Osteoblast (primary cell): ENCODE measurements around the gene TSSK6. TPM values are rescaled to one million over a fixed set of nuclear protein-coding genes. Genes with fewer than 3 reads are reported as not detected.

ENCODE experiments used
- DNase-seq: peaks from one replicate; pipeline ENCODE4 v3.0.0; 2011; ENCODE audit warnings: low spot score, mixed read lengths; ENCODE audit not compliant: insufficient read length; ENCODE audit errors: missing footprints
- H2AFZ ChIP-seq: 2 replicates; pipeline ENCODE4 v1.6.0; 2011; ENCODE audit warnings: mild to moderate bottlenecking, low read length
- H3K27ac ChIP-seq: 2 replicates; pipeline ENCODE4 v1.5.1; 2011; ENCODE audit warnings: mild to moderate bottlenecking, low read depth, low read length, moderate library complexity
- H3K27me3 ChIP-seq: 2 replicates; pipeline ENCODE4 v1.6.0; 2012; ENCODE audit warnings: mild to moderate bottlenecking, control low read depth, inconsistent platforms, low read length, moderate library complexity; ENCODE audit not compliant: insufficient read depth
- H3K36me3 ChIP-seq: 2 replicates; pipeline ENCODE4 v1.5.1; 2011; ENCODE audit warnings: mild to moderate bottlenecking, low read length, control low read depth, moderate library complexity; ENCODE audit not compliant: insufficient read depth
- H3K4me1 ChIP-seq: 2 replicates; pipeline ENCODE4 v1.5.1; 2011; ENCODE audit warnings: mild to moderate bottlenecking, low read length, control low read depth, moderate library complexity; ENCODE audit not compliant: insufficient read depth
- H3K4me2 ChIP-seq: 2 replicates; pipeline ENCODE4 v1.6.0; 2011; ENCODE audit warnings: mild to moderate bottlenecking, low read length; ENCODE audit not compliant: insufficient read depth
- H3K4me3 ChIP-seq: fragments of 200-600 bp; sonication (generic); 3 replicates; pipeline ENCODE4 v1.5.1; 2012; ENCODE audit warnings: mild to moderate bottlenecking, low read length, inconsistent platforms; ENCODE audit not compliant: insufficient read depth
- H3K79me2 ChIP-seq: 2 replicates; pipeline ENCODE4 v1.6.0; 2012; ENCODE audit warnings: mild to moderate bottlenecking, low read length, control low read depth, inconsistent platforms; ENCODE audit not compliant: insufficient read depth
- H3K9me3 ChIP-seq: 2 replicates; pipeline ENCODE4 v1.5.1; 2011; ENCODE audit warnings: low read depth, low read length, control low read depth
- H4K20me1 ChIP-seq: 2 replicates; pipeline ENCODE4 v1.6.0; 2012; ENCODE audit warnings: mild to moderate bottlenecking, low read length, control low read depth; ENCODE audit not compliant: insufficient read depth
- total RNA-seq: library from RNA; depleted of rRNA; stranded (reverse); fragments of >200 nt; gene quantifications from 2 replicates; pipeline ENCODE4 v1.2.3, GENCODE V29; 2012
- TF ChIP-seq, protein P1 (sequence below): IDR thresholded peaks from 2 replicates; pipeline ENCODE4 v1.5.1; 2011; ENCODE audit warnings: mild to moderate bottlenecking, low read depth, low read length, moderate library complexity; ENCODE audit errors: extremely low read depth

The TSSK6 gene
- total RNA-seq, 1 donor, result 4.3 TPM

DNA sequence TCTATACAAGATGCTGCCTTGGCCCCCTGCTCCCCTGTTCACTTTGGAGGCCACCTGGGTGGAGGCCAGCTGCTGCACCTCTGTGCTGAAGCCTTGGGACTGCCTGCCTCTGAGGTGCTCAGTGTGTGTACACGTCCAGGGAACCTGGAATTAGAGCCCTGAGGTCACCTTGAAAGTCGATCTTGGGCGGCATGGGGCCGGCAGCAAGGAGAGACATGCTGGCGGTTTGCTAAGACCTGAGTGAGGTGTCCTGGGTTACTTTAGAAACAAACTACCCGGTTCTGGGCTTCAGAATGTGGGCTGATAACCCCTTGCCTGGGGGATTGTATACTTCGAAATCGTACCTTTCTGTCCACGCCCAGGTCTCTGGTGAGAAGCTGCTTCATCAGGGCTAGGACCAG lies 25.5 kb downstream of the TSSK6 start:
- Histone ChIP-seq H3K79me2 (peaks cover 85% of the 10 kb centered on the region), H3K4me3 (peak overlapping the region; percentile 28), H3K27ac (peak overlapping the region; percentile 91), H3K4me1 (peaks cover 39% of the 10 kb centered on the region), H4K20me1 (peaks cover 25% of the 10 kb centered on the region), H3K36me3 (peaks cover 21% of the 10 kb centered on the region), H3K9me3 (no peaks in the 10 kb centered on the region), H3K4me2 (peak overlapping the region; percentile 64), H2AFZ (no peak overlapping the region), H3K27me3 (no peaks in the 10 kb centered on the region)
- TF ChIP-seq, protein P1, sequence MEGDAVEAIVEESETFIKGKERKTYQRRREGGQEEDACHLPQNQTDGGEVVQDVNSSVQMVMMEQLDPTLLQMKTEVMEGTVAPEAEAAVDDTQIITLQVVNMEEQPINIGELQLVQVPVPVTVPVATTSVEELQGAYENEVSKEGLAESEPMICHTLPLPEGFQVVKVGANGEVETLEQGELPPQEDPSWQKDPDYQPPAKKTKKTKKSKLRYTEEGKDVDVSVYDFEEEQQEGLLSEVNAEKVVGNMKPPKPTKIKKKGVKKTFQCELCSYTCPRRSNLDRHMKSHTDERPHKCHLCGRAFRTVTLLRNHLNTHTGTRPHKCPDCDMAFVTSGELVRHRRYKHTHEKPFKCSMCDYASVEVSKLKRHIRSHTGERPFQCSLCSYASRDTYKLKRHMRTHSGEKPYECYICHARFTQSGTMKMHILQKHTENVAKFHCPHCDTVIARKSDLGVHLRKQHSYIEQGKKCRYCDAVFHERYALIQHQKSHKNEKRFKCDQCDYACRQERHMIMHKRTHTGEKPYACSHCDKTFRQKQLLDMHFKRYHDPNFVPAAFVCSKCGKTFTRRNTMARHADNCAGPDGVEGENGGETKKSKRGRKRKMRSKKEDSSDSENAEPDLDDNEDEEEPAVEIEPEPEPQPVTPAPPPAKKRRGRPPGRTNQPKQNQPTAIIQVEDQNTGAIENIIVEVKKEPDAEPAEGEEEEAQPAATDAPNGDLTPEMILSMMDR, result no peak
- DNase-seq, result peak; percentile 82

DNA sequence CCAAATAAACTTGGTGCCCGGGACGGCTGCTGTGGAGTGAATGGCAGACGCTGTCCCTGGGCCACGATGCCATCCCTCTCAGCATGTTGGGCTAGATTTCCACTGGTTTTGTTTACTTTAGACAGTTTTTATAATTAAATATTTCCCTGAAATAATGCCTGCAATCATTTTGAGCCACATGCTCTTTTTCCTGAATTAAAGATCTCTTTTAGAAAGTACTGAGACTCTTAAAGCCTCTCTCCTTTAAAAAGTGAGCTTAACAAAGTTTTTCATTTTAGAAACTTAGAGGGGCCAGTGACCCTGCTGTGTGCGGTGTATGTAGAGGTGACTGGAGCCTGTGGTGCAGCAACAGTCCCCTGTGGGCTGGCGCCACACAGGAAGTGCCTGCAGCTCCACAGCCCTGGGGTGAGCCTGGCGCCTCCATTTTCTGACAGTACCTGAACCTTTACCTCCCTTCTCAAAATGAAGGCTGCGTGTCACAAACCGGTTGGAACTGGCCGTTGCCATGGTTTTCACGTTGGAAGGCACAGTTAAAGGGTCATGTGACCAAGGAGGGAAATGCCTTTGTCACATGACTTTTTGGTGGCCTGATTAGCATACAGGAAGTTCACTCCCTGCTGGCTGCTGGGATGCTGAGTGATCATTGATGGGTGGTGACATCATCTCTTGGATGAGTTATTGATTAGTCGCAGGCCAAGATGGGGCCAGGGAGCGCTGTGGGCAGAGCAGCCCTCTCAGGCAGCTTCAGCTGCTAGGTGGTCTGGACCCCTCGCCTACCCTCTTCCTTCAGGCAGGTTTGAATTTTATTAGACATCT lies 26.3 kb downstream of the TSSK6 start:
- H3K4me2 ChIP-seq, result peak overlapping the region; percentile 64
- H3K4me3 ChIP-seq, result peak overlapping the region; percentile 31
- DNase-seq, result peak; percentile 98
- H4K20me1 ChIP-seq, result peaks cover 19% of the 10 kb centered on the region
- no peaks in the 10 kb centered on the region for H3K27me3 ChIP-seq
- H3K79me2 ChIP-seq, result peaks cover 83% of the 10 kb centered on the region
- H2AFZ ChIP-seq, result peak overlapping the region; percentile 23
- H3K9me3 ChIP-seq, result no peaks in the 10 kb centered on the region
- peaks cover 40% of the 10 kb centered on the region for H3K4me1 ChIP-seq
- TF ChIP-seq, protein P1, result no peak
- peaks cover 14% of the 10 kb centered on the region for H3K36me3 ChIP-seq
- peak overlapping the region; percentile 91 for H3K27ac ChIP-seq

- H2AFZ ChIP-seq, result no peak overlapping the region
- H3K4me2 ChIP-seq, result peak overlapping the region; percentile 64
- H3K36me3 ChIP-seq, result peaks cover 10% of the 10 kb centered on the region
- H4K20me1 ChIP-seq, result peaks cover 14% of the 10 kb centered on the region
- peak overlapping the region; percentile 91 for H3K27ac ChIP-seq
- H3K9me3 ChIP-seq, result no peaks in the 10 kb centered on the region
- peaks cover 83% of the 10 kb centered on the region for H3K79me2 ChIP-seq
- TF ChIP-seq, protein P1, result no peak
- H3K4me3 ChIP-seq, result no peak overlapping the region
- DNase-seq, result peak; percentile 81
- no peaks in the 10 kb centered on the region for H3K27me3 ChIP-seq
- peaks cover 36% of the 10 kb centered on the region for H3K4me1 ChIP-seq
These were observed 27.1 kb downstream of the TSSK6 start for GRCh38 chr19:19487950-19488874.
